WTC11 (cell line): Measurements from ENCODE around the gene INPP5A. TPM values are rescaled to one million over a fixed set of nuclear protein-coding genes. Genes with fewer than 3 reads are reported as not detected.

Source experiments
- ATAC-seq: fragments of 200-7000 bp; cut with Tn5 transposase; 2 replicates; pipeline ENCODE4 v1.10.0; 2021; ENCODE audit warnings: mild to moderate bottlenecking, moderate library complexity
- CTCF ChIA-PET: fragments of 300-600 bp; sonication (Branson Sonifier 250); formaldehyde crosslinking; loops from one replicate; lab custom pipeline; 2021; ENCODE audit warnings: antibody characterized with exemption; lab: Charles Lee
- POLR2A ChIA-PET: fragments of 350-600 bp; sonication (Branson Sonifier 250); formaldehyde crosslinking; loops from one replicate; lab custom pipeline; 2021; ENCODE audit warnings: antibody characterized with exemption; lab: Charles Lee
- DNase-seq: peaks from one replicate; pipeline ENCODE4 v3.0.0; 2021; ENCODE audit warnings: low spot score
- H3K27ac Mint-ChIP-seq: 2 replicates; pipeline ENCODE4 v1.8.0; 2021; ENCODE audit warnings: mixed read lengths
- H3K27me3 Mint-ChIP-seq: 2 replicates; pipeline ENCODE4 v1.8.0; 2021; ENCODE audit warnings: low read depth, mild to moderate bottlenecking, moderate library complexity, mixed read lengths
- H3K36me3 Mint-ChIP-seq: 2 replicates; pipeline ENCODE4 v1.8.0; 2021; ENCODE audit warnings: mixed read lengths
- H3K4me1 Mint-ChIP-seq: 2 replicates; pipeline ENCODE4 v1.8.0; 2022; ENCODE audit warnings: mixed read lengths
- H3K4me3 Mint-ChIP-seq: 2 replicates; pipeline ENCODE4 v1.8.0; 2021; ENCODE audit warnings: mild to moderate bottlenecking, moderate library complexity, mixed read lengths
- H3K9me3 Mint-ChIP-seq: 2 replicates; pipeline ENCODE4 v1.8.0; 2021; ENCODE audit warnings: mixed read lengths
- ATF3 ChIP-seq: sonication (generic); formaldehyde crosslinking; conservative IDR thresholded peaks from 2 replicates; pipeline ENCODE4 v1.8.1; 2022; ENCODE audit warnings: mild to moderate bottlenecking, missing genetic modification reagents
- ATF6 ChIP-seq: sonication (generic); formaldehyde crosslinking; IDR thresholded peaks from 2 replicates; pipeline ENCODE4 v1.8.1; 2023; ENCODE audit warnings: mild to moderate bottlenecking, missing genetic modification reagents
- E2F1 ChIP-seq: sonication (generic); formaldehyde crosslinking; IDR thresholded peaks from 2 replicates; pipeline ENCODE4 v1.8.0; 2022; ENCODE audit warnings: mild to moderate bottlenecking, missing genetic modification reagents
- ERG ChIP-seq: fragments of 250-450 bp; sonication (Bioruptor Pico); IDR thresholded peaks from 2 replicates; pipeline ENCODE4 v1.8.0; 2021; ENCODE audit warnings: mild to moderate bottlenecking
- GABPB1 ChIP-seq: sonication (generic); formaldehyde crosslinking; IDR thresholded peaks from 2 replicates; pipeline ENCODE4 v1.8.1; 2023; ENCODE audit warnings: mild to moderate bottlenecking, missing genetic modification reagents
- HMGA2 ChIP-seq: fragments of 250-450 bp; sonication (Bioruptor Pico); IDR thresholded peaks from 2 replicates; pipeline ENCODE4 v1.4.0; 2021; ENCODE audit warnings: mild to moderate bottlenecking, moderate library complexity
- JAZF1 ChIP-seq: fragments of 250-450 bp; sonication (Bioruptor Pico); IDR thresholded peaks from 2 replicates; pipeline ENCODE4 v1.9.0; 2021; ENCODE audit warnings: moderate library complexity, mild to moderate bottlenecking, inconsistent platforms
- KAT7 ChIP-seq: sonication (generic); formaldehyde crosslinking; IDR thresholded peaks from 2 replicates; pipeline ENCODE4 v1.8.1; 2023; ENCODE audit warnings: missing genetic modification reagents, mild to moderate bottlenecking, borderline replicate concordance
- MXD4 ChIP-seq: fragments of 250-450 bp; sonication (Bioruptor Pico); IDR thresholded peaks from 2 replicates; pipeline ENCODE4 v1.8.0; 2021; ENCODE audit warnings: mild to moderate bottlenecking, moderate library complexity, borderline replicate concordance
- NFYB ChIP-seq: sonication (generic); formaldehyde crosslinking; conservative IDR thresholded peaks from 2 replicates; pipeline ENCODE4 v1.8.0; 2022; ENCODE audit warnings: low read depth, missing genetic modification reagents
- NR3C1 ChIP-seq: sonication (generic); formaldehyde crosslinking; conservative IDR thresholded peaks from 2 replicates; pipeline ENCODE4 v1.8.1; 2023; ENCODE audit warnings: low read depth, mild to moderate bottlenecking, missing genetic modification reagents
- PRRX2 ChIP-seq: fragments of 250-450 bp; sonication (Bioruptor Pico); IDR thresholded peaks from 2 replicates; pipeline ENCODE4 v1.8.0; 2021; ENCODE audit warnings: mild to moderate bottlenecking
- TEAD4 ChIP-seq: sonication (generic); formaldehyde crosslinking; IDR thresholded peaks from 2 replicates; pipeline ENCODE4 v1.8.0; 2022; ENCODE audit warnings: mild to moderate bottlenecking, missing genetic modification reagents
- USF1 ChIP-seq: sonication (generic); formaldehyde crosslinking; IDR thresholded peaks from 2 replicates; pipeline ENCODE4 v1.8.0; 2022; ENCODE audit warnings: mild to moderate bottlenecking, missing genetic modification reagents
- ZNF317 ChIP-seq: sonication (generic); formaldehyde crosslinking; IDR thresholded peaks from 2 replicates; pipeline ENCODE4 v1.8.1; 2023; ENCODE audit warnings: low read depth, mild to moderate bottlenecking, moderate library complexity, missing genetic modification reagents, borderline replicate concordance
- ZNF416 ChIP-seq: fragments of 250-450 bp; sonication (Bioruptor Pico); IDR thresholded peaks from 2 replicates; pipeline ENCODE4 v1.9.0; 2021; ENCODE audit warnings: mild to moderate bottlenecking, inconsistent platforms
- ZNF423 ChIP-seq: fragments of 250-450 bp; sonication (Bioruptor Pico); IDR thresholded peaks from 2 replicates; pipeline ENCODE4 v2.1.2; 2022; ENCODE audit warnings: mild to moderate bottlenecking, moderate library complexity
- ZNF671 ChIP-seq: fragments of 250-450 bp; sonication (Bioruptor Pico); IDR thresholded peaks from 2 replicates; pipeline ENCODE4 v1.8.0; 2021; ENCODE audit warnings: mild to moderate bottlenecking
- total RNA-seq: library from RNA; stranded (reverse); gene quantifications from 3 replicates; pipeline ENCODE4 v1.2.3, GENCODE V29; 2021
- TF ChIP-seq, protein P1 (sequence below): sonication (generic); formaldehyde crosslinking; IDR thresholded peaks from 2 replicates; pipeline ENCODE4 v1.8.1; 2023; ENCODE audit warnings: mild to moderate bottlenecking, missing genetic modification reagents, moderate library complexity
- TF ChIP-seq, protein P2 (sequence below): sonication (generic); formaldehyde crosslinking; IDR thresholded peaks from 2 replicates; pipeline ENCODE4 v1.8.1; 2022; ENCODE audit warnings: mild to moderate bottlenecking, moderate library complexity, missing genetic modification reagents
- TF ChIP-seq, protein P3 (sequence below): sonication (generic); formaldehyde crosslinking; IDR thresholded peaks from 2 replicates; pipeline ENCODE4 v1.8.1; 2022; ENCODE audit warnings: mild to moderate bottlenecking, missing genetic modification reagents, moderate library complexity, borderline replicate concordance

The INPP5A gene
- total RNA-seq, 1 experiment from 2014 or later, result 22.1 TPM

DNA sequence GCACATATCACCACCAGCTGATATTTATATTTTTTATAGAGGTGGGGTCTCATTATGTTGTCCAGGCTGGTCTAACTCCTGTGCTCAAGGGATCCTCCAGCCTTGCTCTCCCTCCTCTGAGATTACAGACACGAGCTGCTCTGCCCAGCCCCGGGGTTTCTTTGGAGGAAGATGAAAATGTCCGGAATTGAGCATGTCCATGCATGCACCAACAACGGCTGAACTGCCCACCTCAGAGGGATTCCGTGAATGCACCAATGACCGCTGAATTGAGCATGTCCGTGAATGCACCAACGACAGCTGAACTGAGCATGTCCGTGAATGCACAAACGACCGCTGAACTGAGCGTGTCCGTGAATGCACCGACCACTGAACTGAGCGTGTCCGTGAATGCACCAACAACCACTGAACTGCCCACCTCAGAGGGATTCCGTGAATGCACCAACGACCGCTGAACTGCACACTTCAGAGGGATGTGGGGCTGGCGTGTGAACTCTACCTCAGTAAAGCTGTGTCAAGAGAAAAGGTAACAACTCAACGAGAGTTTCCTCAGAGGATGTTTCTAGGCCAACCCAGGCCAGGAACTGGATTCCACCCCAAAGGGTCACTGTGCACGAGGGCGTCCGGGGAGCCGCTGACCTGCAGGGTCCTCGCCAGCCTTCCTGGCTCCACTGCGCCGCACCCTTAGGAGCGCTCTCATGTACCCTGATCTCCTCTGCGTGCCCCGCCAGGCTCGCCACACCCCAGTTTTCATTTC, 34.9 kb upstream of the INPP5A start:
- no peaks in the 10 kb centered on the region for H3K9me3 Mint-ChIP-seq
- no peak for TF ChIP-seq JAZF1 (CRISPR knock-in tag)
- no peak for TF ChIP-seq KAT7 (CRISPR knock-in tag)
- TF ChIP-seq ZNF317 (CRISPR knock-in tag), result no peak
- TF ChIP-seq TEAD4 (CRISPR knock-in tag), result no peak
- TF ChIP-seq GABPB1 (CRISPR knock-in tag), result no peak
- TF ChIP-seq USF1 (CRISPR knock-in tag), result no peak
- no peak for TF ChIP-seq ATF6 (CRISPR knock-in tag)
- TF ChIP-seq, all 79 proteins: peak for 0
- Mint-ChIP-seq H3K36me3 (no peaks in the 10 kb centered on the region), H3K27me3 (no peaks in the 10 kb centered on the region; the same call in 1 of the 2 replicates), H3K4me1 (no peaks in the 10 kb centered on the region), H3K4me3 (no peak overlapping the region), H3K27ac (no peak overlapping the region)
- CTCF ChIA-PET, result no interaction called here
- DNase-seq (peak; percentile 7), ATAC-seq (no peak)
- POLR2A ChIA-PET, result no interaction called here

- no peak overlapping the region for H3K27ac Mint-ChIP-seq
- POLR2A ChIA-PET, result no interaction called here
- no peak overlapping the region for H3K4me3 Mint-ChIP-seq
- TF ChIP-seq ERG (CRISPR knock-in tag), result no peak
- no peak for TF ChIP-seq ZNF671 (CRISPR knock-in tag)
- no peak for TF ChIP-seq NFYB (CRISPR knock-in tag)
- TF ChIP-seq HMGA2 (CRISPR knock-in tag), result no peak
- TF ChIP-seq, protein P1, sequence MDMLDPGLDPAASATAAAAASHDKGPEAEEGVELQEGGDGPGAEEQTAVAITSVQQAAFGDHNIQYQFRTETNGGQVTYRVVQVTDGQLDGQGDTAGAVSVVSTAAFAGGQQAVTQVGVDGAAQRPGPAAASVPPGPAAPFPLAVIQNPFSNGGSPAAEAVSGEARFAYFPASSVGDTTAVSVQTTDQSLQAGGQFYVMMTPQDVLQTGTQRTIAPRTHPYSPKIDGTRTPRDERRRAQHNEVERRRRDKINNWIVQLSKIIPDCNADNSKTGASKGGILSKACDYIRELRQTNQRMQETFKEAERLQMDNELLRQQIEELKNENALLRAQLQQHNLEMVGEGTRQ (CRISPR knock-in tag), result no peak
- no peak for TF ChIP-seq NR3C1 (CRISPR knock-in tag)
- TF ChIP-seq E2F1 (CRISPR knock-in tag), result no peak
- no peak for TF ChIP-seq ZNF317 (CRISPR knock-in tag)
- TF ChIP-seq ZNF423 (CRISPR knock-in tag), result no peak
- TF ChIP-seq, protein P2, sequence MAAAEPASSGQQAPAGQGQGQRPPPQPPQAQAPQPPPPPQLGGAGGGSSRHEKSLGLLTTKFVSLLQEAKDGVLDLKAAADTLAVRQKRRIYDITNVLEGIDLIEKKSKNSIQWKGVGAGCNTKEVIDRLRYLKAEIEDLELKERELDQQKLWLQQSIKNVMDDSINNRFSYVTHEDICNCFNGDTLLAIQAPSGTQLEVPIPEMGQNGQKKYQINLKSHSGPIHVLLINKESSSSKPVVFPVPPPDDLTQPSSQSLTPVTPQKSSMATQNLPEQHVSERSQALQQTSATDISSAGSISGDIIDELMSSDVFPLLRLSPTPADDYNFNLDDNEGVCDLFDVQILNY (CRISPR knock-in tag), result no peak
- TF ChIP-seq MXD4 (CRISPR knock-in tag), result no peak
- TF ChIP-seq ZNF416 (CRISPR knock-in tag), result no peak
- TF ChIP-seq, protein P3, sequence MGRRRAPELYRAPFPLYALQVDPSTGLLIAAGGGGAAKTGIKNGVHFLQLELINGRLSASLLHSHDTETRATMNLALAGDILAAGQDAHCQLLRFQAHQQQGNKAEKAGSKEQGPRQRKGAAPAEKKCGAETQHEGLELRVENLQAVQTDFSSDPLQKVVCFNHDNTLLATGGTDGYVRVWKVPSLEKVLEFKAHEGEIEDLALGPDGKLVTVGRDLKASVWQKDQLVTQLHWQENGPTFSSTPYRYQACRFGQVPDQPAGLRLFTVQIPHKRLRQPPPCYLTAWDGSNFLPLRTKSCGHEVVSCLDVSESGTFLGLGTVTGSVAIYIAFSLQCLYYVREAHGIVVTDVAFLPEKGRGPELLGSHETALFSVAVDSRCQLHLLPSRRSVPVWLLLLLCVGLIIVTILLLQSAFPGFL (CRISPR knock-in tag), result no peak
- TF ChIP-seq ATF3 (CRISPR knock-in tag), result no peak
- no peak for TF ChIP-seq KAT7 (CRISPR knock-in tag)
- TF ChIP-seq PRRX2 (CRISPR knock-in tag), result no peak
- no peak for TF ChIP-seq JAZF1 (CRISPR knock-in tag)
- TF ChIP-seq, all 79 proteins: peak for 0
- DNase-seq (peak; percentile 2), ATAC-seq (no peak)
- Mint-ChIP-seq H3K4me1 (no peaks in the 10 kb centered on the region), H3K27me3 (no peaks in the 10 kb centered on the region; the same call in 1 of the 2 replicates), H3K9me3 (no peaks in the 10 kb centered on the region), H3K36me3 (no peaks in the 10 kb centered on the region)
- CTCF ChIA-PET, result no interaction called here
Observed at GRCh38 chr10:132503581-132504421, 33.8 kb upstream of the INPP5A start.
